Stimulated activated CD4-positive, alpha-beta T cell treated with anti-CD3 and anti-CD28 coated beads, TNF-alpha, amount 100 ng/mL, for 48 hours (primary cell): ENCODE measurements around the gene RIF1.
"Not testable (repeated sequence)": the region's sequence is repeated elsewhere in the genome, so short reads cannot be mapped to it uniquely, and the experiment has no call there.

Source experiments
- DNase-seq, 3 donors: peaks; one replicate each; pipeline ENCODE4 v3.0.0-alpha.2; 2020; ENCODE audit warnings: low read depth in 3 of 3

Gene RIF1

DNA sequence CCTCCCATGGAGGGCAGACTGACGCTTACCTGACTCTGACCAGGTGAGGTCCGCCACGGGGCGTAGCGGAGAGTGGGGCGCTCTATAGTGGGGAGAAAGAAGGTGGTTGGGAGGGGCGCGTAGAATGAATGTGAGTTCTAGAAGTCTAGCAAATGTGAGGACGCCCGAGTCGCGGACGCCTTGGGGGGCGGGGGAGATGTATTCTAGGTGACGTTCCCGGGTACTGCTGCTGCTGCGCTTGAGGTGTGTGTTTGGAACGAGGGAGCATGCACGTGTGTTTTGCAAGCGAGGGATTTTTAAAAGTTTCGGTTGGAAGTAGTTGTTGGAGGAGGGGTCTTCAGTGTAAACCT, 758 bp downstream of the RIF1 start:
- DNase-seq, result peak; percentile 10 to 37 (median 22)

DNA sequence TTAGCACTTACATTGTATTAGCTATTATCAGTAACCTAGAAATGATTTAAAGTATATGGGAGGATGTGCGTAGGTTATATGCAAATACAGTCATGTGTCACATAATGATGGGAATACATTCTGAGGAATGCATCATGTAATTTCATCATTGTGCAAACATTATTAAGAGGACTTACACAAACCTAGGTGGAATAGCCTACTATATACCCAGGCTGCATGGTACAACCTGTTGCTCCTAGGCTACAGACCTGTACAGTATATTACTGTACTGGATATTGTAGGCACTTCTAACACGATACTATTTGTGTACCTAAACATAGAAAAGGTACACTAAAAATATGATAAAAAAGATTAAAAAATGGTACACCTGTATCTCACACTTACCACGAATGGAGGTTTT, 7.9 kb downstream of the RIF1 start:
- DNase-seq, result no peak

DNA sequence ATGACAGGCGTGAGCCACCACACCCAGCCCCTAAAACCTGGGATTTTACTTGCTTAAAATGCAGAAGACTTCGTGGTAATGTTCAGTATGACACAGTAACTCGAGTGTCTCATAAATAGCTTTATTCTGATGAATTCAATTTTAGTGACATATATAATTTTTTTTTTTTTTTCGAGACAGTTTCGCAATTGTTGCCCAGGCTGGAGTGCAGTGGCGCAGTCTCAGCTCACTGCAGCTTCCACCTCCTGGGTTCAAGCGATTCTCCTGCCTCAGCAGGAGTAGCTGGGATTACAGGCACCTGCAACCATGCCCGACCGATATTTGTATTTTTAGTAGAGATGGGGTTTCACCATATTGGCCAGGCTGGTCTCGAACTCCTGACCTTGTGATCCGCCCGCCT, 12.0 kb downstream of the RIF1 start:
- DNase-seq, result not testable (repeated sequence)

DNA sequence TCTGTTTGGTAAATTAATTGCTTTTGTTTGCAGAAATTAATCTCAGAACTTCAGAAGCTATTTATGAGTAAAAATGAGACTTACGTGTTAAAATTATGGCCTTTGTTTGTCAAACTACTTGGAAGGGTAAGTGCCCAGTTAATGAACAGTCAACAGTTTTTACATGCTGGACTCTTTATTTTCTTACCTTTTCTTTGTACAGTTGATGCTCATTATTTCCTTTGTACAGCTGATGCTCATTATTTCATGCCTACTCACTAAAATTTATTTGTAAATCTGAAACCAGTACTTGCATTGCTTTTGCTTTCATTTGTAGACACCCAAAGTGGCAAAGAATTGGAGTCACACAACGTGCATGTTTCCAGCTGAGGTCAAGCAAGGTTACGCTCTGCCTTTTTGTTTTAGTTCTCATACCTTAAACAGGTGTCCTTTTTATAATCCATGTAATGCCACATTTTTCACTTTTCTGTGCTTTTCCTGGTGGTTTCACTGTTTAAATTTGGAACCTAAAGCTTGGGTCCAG, 13.3 kb downstream of the RIF1 start:
- DNase-seq, result no peak

DNA sequence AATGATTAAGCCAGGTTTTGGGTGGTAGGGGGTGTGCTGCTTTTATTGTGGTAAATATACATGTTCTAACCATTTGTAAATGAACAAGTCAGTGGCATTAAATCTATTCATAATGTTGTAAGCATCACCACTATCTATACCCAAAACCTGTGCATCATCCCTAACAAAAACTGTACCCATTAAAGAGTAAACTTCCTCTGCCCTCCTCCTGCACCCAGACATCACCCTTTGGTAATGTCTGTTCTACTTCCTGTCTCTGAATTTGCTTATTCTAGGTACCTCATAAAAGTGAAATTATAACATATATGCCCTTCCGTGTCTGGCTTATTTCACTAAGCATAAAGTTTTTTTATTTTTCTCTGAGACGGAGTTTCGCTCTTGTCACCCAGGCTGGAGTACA, 14.1 kb downstream of the RIF1 start:
- no peak for DNase-seq

DNA sequence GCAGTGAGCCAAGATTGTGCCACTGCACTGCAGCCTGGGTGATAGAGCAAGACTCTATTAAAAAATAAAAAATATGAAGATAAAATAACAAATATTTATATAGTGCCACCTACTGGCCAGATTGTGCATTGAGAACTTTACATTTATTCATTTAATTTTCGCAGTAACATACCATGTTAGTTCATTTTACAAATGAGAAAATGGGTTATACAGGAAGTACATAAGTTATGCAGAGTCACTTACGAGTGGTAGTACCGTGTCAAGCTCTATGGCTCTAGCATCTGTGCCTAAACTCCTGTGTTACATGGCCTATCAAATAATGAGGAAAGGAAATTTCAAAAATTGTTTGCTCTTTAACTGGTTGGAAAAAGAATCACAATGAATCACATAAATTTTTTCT, 27.9 kb downstream of the RIF1 start:
- DNase-seq, result no peak

DNA sequence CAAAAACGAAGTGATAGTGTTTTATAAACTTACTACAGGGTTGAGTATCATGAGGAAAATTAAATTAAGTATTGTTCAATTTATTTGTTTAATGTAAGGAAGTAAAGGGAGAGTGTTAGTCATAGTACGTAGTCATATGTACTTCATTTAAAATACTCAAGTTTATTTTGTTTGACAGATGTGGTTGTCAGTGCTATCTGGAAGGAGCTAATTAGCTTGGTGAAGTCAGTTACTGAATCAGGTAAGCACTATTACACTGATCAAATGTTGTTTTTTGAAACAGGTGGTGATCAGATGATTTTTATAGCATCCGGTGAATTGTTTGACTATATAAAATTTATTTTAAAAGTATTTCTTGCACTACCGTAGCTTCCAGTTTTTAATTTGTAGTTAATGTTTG, 28.8 kb downstream of the RIF1 start:
- no peak for DNase-seq

DNA sequence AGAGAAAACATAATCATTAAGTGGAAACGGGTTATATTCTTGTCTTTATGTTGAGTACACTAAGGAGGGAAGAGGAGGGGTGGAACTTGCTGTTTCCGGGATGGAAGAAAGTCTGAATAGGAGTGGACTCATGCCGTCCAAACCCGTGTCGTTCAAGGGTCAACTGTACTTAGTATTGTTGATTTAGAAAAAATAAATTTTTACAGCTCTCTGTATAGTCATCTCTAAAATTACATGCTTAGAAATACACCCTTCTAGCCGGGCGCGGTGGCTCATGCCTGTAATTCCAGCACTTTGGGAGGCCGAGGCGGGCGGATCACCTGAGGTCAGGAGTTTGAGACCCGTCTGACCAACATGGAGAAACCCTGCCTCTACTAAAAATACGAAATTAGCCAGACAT, 29.4 kb downstream of the RIF1 start:
- no peak for DNase-seq

DNA sequence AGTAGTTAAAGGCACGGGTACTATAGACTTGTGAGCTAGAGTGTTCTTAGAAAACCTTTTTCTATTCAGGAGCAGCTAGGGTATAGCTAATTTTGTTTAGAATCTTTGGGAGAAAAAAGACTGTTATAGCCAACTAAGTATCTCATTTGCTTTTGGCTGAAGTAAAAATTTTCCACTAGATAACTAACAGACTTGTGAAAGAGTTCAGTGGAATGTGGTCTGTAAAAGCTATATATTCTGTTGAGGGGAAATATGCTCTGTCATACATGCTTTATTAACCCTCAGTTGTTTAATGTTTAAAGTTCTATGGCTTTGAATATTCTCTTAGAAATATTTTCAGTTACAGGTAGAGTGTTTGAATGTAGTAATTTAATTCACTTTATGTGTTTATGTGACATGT, 49.7 kb downstream of the RIF1 start:
- DNase-seq, result no peak

DNA sequence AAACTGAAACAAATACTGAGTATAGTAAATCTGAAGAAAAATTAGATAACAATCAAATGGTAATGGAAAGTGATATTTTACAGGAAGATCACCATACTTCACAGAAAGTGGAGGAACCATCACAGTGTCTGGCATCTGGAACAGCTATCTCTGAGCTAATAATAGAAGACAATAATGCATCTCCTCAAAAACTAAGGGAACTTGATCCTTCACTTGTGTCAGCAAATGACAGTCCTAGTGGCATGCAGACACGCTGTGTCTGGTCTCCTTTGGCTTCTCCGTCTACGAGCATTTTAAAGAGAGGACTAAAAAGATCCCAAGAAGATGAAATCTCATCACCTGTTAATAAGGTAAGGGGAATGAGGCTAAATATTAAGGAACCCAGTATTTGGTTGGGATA, 56.1 kb downstream of the RIF1 start:
- DNase-seq, result no peak

DNA sequence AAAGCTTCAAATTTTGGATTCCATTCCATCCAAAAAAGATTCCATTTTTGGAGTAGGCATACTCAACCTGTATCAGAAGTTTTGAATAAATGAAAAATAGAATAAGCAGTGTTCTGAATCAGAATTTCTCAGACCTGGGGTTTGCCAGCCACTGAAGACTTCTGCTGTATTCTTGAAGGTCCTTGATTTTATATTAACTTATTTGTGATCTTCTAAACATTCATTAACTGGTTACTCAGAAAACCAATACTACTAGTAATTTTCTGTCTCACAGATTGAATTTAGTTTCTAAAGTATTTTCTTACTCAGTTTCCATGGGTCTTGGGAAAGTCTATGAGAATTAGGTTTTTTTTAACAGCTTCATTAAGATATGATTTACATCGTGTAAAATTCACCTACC, 60.9 kb downstream of the RIF1 start:
- DNase-seq, result no peak

DNA sequence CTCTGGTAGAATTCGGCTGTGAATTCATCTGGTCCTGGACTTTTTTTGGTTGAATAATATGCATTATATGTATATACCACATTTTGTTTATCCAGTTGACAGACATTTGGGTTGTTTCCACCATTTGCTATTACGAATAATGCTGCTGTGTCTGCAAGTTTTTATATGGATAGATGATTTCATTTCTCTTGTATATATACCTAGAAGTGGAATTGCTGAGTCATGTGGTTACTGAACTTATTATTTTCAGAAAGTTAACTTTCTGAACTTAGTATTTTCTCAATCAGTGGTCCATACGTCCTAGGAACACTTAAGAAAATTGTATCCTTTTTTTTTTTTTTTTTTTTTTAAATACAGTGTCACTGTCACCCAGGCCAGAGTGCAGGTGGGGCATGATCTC, 63.3 kb downstream of the RIF1 start:
- DNase-seq, result no peak

DNA sequence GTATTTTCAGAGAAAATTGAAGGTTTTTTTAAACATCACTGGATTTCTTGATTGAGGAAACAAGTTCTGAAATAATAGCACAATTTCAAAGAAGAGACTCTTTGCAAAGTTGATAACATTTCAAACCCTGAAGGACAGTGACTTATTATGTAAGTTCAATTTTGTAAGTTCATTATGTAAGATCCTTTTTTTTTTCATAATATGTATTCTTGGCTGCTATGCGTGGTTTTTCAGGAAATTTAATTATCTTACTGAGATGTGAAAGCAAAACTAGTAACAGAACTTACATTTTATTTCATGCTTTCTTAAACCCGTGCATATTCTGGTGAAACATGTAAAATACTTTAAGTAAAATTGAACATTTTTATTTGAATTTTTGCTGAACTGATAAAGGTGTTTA, 65.4 kb downstream of the RIF1 start:
- DNase-seq, result no peak

DNA sequence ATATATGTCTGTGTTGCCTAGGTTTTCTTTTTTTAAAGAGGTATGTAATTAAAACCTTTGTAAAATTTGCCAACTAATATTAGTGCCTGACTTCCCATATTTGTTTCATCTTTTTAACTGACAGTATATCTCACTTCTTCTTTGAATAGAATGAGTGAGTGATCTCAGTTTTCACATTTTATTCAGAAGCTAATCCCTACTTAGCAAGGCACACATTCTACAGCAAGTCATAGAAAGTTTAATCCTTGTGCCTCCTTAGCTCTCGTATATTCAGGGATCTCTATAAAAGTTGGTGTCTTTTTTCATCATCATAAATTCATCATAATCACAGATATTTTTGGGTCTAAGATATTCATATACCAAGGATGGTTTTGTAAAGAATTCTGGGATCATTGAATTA, 66.6 kb downstream of the RIF1 start:
- DNase-seq, result no peak

DNA sequence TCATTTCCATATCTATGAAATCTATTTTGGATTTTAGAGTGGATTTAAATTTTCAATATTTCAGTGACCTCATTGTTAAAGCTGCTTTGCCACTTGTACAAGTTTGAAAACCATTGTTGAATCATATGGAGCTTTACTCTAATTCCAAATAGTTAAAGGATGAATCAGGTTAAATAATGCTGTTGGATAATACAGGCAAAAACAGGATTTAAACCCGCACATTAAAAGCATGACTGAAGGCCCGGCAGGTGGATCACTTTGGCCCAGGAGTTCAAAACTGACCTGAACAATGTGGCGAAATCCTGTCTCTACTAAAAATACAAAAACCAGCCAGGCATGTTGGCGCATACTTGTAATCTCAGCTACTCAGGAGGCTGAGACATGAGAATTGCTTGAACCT, 68.3 kb downstream of the RIF1 start:
- no peak for DNase-seq

DNA sequence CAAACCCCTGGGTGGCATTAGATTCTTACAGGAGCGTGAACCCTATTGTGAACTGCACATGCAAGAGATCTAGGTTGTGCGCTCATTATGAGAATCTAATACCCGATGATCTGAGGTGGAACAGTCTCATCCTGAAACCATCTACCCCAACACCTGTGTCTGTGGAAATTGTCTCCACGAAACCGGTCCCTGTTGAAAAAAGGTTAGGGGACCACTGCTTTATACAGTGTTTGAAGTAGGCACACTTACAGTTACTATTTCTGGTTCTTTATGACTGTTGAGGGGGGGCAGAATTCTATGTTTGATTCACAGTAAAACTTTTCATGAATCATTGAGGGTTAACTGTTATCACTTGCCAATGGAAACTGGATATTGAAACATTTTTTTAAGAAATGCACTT, 72.0 kb downstream of the RIF1 start:
- DNase-seq, result peak in 1 of 3 donors; percentile 39

DNA sequence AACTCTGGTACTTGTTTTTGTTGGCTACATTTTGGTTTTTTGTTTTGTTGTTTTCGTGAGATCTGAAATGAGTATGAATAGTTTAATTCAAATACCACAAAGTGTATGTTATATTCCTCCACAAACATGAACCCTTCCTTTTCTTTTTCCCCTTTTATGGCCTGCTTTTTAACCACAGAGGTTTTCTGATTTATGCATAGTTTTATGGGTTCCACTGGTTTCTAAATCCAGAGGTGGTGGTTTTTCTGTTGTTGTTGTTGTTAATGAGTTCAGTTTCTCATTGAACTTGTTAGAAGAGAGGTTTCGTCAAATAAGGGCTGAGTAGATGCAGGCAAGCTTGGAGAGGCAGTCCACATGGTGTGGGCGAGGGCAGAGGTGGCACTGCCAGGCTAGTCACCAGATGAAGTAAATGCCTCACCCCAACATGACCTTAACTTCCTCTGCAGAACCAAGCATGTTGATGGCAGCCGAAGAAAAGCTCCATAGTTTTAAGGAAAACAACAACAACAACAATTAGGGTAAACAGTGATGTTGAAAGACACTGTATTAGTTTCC, 72.5 kb downstream of the RIF1 start:
- peak in 1 of 3 donors; percentile 4 for DNase-seq

DNA sequence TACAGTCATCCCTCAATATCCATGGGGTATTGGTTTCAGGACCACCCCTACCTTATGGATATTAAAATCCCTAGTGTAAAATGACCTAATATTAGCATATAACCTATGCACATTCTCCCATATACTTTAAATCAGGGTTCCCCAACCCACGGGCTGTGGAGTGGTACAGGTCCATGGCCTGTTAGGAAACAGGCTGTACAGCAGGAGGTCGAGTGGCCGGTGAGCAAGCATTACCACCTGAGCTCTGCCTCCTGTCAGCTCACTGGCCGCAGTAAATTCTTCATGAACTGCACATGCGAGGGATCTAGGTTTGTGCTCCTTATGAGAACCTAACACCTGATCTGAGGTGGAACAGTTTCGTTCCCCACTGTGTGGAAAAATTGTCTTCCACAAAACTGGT, 73.8 kb downstream of the RIF1 start:
- no peak for DNase-seq

DNA sequence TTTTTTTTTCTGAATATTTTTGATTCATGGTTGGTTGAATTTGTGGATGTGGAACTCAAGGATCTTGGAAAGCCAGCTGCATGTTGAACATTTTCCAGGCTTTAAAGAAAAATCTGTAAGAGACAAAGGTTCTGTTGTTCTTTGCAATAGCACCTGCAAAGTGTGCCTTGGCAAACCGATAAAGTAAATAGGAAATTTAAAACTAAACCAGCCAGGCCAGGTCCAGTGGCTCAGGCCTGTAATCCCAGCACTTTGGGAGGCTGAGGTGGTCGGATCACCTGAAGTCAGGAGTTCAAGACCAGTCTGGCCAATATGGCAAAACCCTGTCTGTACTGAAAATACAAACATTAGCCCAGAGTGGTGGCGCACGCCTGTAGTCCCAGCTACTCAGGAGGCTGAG, 74.4 kb downstream of the RIF1 start:
- no peak for DNase-seq

DNA sequence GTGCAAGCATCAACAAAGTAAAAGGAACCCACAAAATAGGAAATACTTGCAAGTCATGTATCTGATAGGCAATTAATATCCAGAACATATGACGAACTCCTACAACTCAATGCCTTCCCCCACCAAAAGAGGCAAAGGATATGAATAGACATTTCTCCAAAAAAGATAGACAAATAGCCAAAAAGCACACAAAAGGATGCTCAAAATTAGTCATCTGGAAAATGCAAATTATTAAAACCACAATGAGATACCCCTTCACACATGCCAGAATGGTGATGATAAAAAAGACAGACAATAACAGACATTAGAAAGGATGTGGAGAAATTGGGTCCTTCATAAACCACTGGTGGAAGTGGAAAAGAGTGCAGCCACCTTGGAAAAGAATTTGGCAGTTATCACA, 76.4 kb downstream of the RIF1 start:
- no peak for DNase-seq

DNA sequence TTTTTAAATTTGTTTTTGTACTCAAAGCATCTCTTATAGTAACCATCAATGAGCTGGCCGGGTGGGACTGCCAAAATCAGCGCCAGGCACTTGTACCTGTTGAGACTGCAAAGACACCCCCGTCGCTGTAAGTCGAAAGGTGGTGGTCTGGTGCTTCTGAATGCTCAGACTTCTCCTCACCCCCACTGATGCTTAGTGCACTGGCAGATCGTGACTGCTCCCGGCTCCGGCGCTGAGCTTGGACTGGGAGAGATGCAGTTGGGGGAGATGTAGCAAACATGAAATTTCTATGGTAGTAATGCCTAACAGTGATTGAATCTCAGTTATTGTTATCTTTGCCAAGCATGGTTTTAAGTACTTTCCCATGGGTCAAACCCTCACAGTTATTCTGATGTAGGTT, 80.6 kb downstream of the RIF1 start:
- DNase-seq, result no peak

DNA sequence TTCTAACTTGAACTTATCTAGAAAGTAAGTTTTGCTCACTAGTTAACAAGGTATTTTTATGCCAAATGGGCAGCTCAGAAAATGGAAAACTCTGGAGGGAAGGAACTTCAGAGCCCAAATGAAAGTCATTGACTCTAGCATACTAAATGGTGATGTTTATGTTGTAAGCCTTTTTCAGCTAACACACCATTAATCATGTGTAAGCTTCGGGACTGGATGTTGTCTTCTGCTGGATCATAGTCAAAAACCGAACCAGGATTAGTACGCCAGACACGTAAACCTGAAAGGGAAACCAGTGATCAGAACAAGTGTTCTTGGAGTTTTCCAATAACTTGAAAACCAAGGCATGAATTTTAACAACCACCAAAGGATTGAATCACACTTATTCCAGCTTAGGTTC, 81.8 kb downstream of the RIF1 start:
- no peak for DNase-seq

DNA sequence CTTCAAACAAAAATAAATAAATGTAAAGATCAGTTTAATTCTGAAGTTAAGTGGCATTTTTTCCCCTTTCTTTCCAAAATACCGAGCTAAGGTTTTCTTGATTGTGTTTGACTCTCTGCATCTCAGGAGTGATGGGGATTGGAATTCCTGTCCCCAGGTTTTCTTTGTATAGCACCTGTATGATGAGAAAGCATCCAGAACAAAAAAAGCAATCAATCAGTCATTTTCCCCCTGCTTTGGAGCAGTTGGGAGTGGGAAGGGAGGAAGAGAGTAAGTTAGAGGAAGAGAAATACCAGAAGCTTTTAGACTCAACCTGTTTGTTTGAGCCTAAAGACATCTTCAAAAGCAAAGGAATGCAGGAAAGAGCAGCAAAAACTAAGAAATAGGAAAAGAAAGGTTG, 88.5 kb downstream of the RIF1 start:
- DNase-seq, result no peak

DNA sequence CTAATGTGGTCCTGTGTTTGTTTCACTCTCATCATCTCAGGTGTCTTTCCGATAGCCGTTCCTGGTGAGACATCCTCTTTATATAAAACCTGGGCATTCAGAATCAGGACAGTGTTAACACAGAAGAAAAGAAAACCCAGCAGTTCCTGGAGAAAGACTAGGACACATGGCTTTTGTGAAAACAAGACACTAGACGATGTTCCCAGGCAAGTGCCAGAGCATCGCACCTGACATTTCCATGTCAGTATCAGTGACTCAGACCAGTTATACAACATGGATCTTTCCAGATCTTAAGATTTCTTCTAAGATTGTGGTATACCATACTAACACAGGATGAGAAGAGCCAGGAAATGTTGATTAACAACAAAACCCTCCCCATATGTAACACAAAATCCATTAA, 96.5 kb downstream of the RIF1 start:
- no peak for DNase-seq

DNA sequence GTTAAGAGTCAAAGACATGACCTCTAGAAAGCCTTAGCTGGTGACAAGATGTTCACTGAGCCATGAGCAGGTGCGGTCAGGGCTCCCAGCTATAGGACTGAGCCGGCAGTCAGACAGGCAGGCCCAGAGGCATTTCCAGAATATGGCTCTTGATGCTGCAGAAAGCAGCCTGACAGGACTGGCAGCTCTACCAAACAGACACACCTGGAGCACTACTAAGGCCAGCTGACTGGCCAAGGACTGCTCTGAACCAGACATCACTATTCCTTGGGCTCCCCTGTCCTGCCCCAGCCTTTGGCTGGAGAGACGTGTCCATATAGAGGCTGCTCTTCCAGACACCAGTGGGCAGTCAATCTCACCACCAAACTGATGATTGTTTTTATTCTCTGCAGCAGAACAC, 98.8 kb downstream of the RIF1 start:
- no peak for DNase-seq
